ENCODE measurements around the gene SIRPB2. TPM values are rescaled to one million over a fixed set of nuclear protein-coding genes. Genes with fewer than 3 reads are reported as not detected.
A peak's percentile ranks its signal among the peaks of the same experiment; 100 is the strongest.

The SIRPB2 gene
- total RNA-seq, 1 experiment from 2014 or later = not detected

GRCh38 chr20:1494436-1494835, 3.2 kb upstream of the SIRPB2 start:
- Histone ChIP-seq H3K9ac (ENCODE audit: low read length) (0 out of 2 replicates have a peak overlapping the region, but pooled peaks have one; percentile 5), H3K27me3 (ENCODE audit: low read length) (no peaks in the 10 kb centered on the region; the same call in 1 of the 2 replicates), H3K79me2 (ENCODE audit: low read length) (no peaks in the 10 kb centered on the region), H3K4me2 (ENCODE audit: low read depth, low read length, poor library complexity, severe bottlenecking) (peak overlapping the region; percentile 64), H4K20me1 (ENCODE audit: insufficient read depth, low read depth, low read length) (no peaks in the 10 kb centered on the region), H3K4me3 (ENCODE audit: low read length) (peak overlapping the region; percentile 35), H3K9me2 (replicated peaks; ENCODE audit: insufficient read depth, low read length) (no peaks in the 10 kb centered on the region), H3K27ac (ENCODE audit: low read length) (peak overlapping the region; percentile 23; the same call in 1 of the 2 replicates), H2AFZ (ENCODE audit: low read length) (no peak overlapping the region), H3K36me3 (ENCODE audit: insufficient read depth, low read length) (no peaks in the 10 kb centered on the region), H3K4me1 (ENCODE audit: low read length) (peaks cover 34% of the 10 kb centered on the region), H3K9me3 (ENCODE audit: low read length) (no peaks in the 10 kb centered on the region)
- DNase-seq = peak; percentile 59

- no peak for DNase-seq
- H3K9me3 ChIP-seq (ENCODE audit: low read length) = no peaks in the 10 kb centered on the region
- peak overlapping the region; percentile 64 for H3K4me2 ChIP-seq (ENCODE audit: low read depth, low read length, poor library complexity, severe bottlenecking)
- peaks cover 34% of the 10 kb centered on the region for H3K4me1 ChIP-seq (ENCODE audit: low read length)
- H3K9ac ChIP-seq (ENCODE audit: low read length) = no peak overlapping the region
- H3K36me3 ChIP-seq (ENCODE audit: insufficient read depth, low read length) = no peaks in the 10 kb centered on the region
- H3K4me3 ChIP-seq (ENCODE audit: low read length) = no peak overlapping the region
- H3K27me3 ChIP-seq (ENCODE audit: low read length) = no peaks in the 10 kb centered on the region
- H3K9me2 ChIP-seq (replicated peaks; ENCODE audit: insufficient read depth, low read length) = no peaks in the 10 kb centered on the region
- no peak overlapping the region for H2AFZ ChIP-seq (ENCODE audit: low read length)
- H4K20me1 ChIP-seq (ENCODE audit: insufficient read depth, low read depth, low read length) = no peaks in the 10 kb centered on the region
- H3K27ac ChIP-seq (ENCODE audit: low read length) = no peak overlapping the region
- no peaks in the 10 kb centered on the region for H3K79me2 ChIP-seq (ENCODE audit: low read length)
Measured at GRCh38 chr20:1493536-1493935, 2.3 kb upstream of the SIRPB2 start.

GRCh38 chr20:1491860-1492642, 831 bp upstream of the SIRPB2 start:
- Histone ChIP-seq H3K27me3 (ENCODE audit: low read length) (no peaks in the 10 kb centered on the region), H3K4me1 (ENCODE audit: low read length) (peaks cover 34% of the 10 kb centered on the region), H3K36me3 (ENCODE audit: insufficient read depth, low read length) (no peaks in the 10 kb centered on the region), H3K9me3 (ENCODE audit: low read length) (no peaks in the 10 kb centered on the region), H4K20me1 (ENCODE audit: insufficient read depth, low read depth, low read length) (no peaks in the 10 kb centered on the region), H3K79me2 (ENCODE audit: low read length) (no peaks in the 10 kb centered on the region), H3K4me2 (ENCODE audit: low read depth, low read length, poor library complexity, severe bottlenecking) (no peak overlapping the region), H3K9me2 (replicated peaks; ENCODE audit: insufficient read depth, low read length) (no peaks in the 10 kb centered on the region), H2AFZ (ENCODE audit: low read length) (no peak overlapping the region), H3K9ac (ENCODE audit: low read length) (no peak overlapping the region), H3K27ac (ENCODE audit: low read length) (no peak overlapping the region), H3K4me3 (ENCODE audit: low read length) (no peak overlapping the region)
- DNase-seq = no peak

- Histone ChIP-seq H3K4me2 (ENCODE audit: low read depth, low read length, poor library complexity, severe bottlenecking) (no peak overlapping the region), H4K20me1 (ENCODE audit: insufficient read depth, low read depth, low read length) (no peaks in the 10 kb centered on the region), H2AFZ (ENCODE audit: low read length) (no peak overlapping the region), H3K9me3 (ENCODE audit: low read length) (no peaks in the 10 kb centered on the region), H3K27ac (ENCODE audit: low read length) (no peak overlapping the region), H3K9ac (ENCODE audit: low read length) (no peak overlapping the region), H3K27me3 (ENCODE audit: low read length) (no peaks in the 10 kb centered on the region), H3K36me3 (ENCODE audit: insufficient read depth, low read length) (no peaks in the 10 kb centered on the region), H3K79me2 (ENCODE audit: low read length) (no peaks in the 10 kb centered on the region), H3K4me3 (ENCODE audit: low read length) (no peak overlapping the region), H3K4me1 (ENCODE audit: low read length) (peaks cover 34% of the 10 kb centered on the region), H3K9me2 (replicated peaks; ENCODE audit: insufficient read depth, low read length) (no peaks in the 10 kb centered on the region)
- no peak for DNase-seq
Measured at GRCh38 chr20:1490643-1491195, 501 bp downstream of the SIRPB2 start.

GRCh38 chr20:1489764-1490436, 1.3 kb downstream of the SIRPB2 start:
- no peak overlapping the region for H3K4me3 ChIP-seq (ENCODE audit: low read length)
- no peaks in the 10 kb centered on the region for H3K27me3 ChIP-seq (ENCODE audit: low read length)
- H3K9me2 ChIP-seq (replicated peaks; ENCODE audit: insufficient read depth, low read length) = no peaks in the 10 kb centered on the region
- no peak overlapping the region for H2AFZ ChIP-seq (ENCODE audit: low read length)
- H3K36me3 ChIP-seq (ENCODE audit: insufficient read depth, low read length) = no peaks in the 10 kb centered on the region
- DNase-seq = no peak
- H3K9me3 ChIP-seq (ENCODE audit: low read length) = no peaks in the 10 kb centered on the region
- H3K79me2 ChIP-seq (ENCODE audit: low read length) = no peaks in the 10 kb centered on the region
- H4K20me1 ChIP-seq (ENCODE audit: insufficient read depth, low read depth, low read length) = no peaks in the 10 kb centered on the region
- H3K4me2 ChIP-seq (ENCODE audit: low read depth, low read length, poor library complexity, severe bottlenecking) = no peak overlapping the region
- peaks cover 29% of the 10 kb centered on the region for H3K4me1 ChIP-seq (ENCODE audit: low read length)
- H3K9ac ChIP-seq (ENCODE audit: low read length) = no peak overlapping the region
- H3K27ac ChIP-seq (ENCODE audit: low read length) = no peak overlapping the region

GRCh38 chr20:1489325-1489724, 1.9 kb downstream of the SIRPB2 start:
- H3K4me2 ChIP-seq (ENCODE audit: low read depth, low read length, poor library complexity, severe bottlenecking) = no peak overlapping the region
- no peak overlapping the region for H3K4me3 ChIP-seq (ENCODE audit: low read length)
- H3K9ac ChIP-seq (ENCODE audit: low read length) = no peak overlapping the region
- H3K79me2 ChIP-seq (ENCODE audit: low read length) = no peaks in the 10 kb centered on the region
- no peak overlapping the region for H3K27ac ChIP-seq (ENCODE audit: low read length)
- DNase-seq = no peak
- peaks cover 29% of the 10 kb centered on the region for H3K4me1 ChIP-seq (ENCODE audit: low read length)
- no peaks in the 10 kb centered on the region for H3K9me2 ChIP-seq (replicated peaks; ENCODE audit: insufficient read depth, low read length)
- no peaks in the 10 kb centered on the region for H3K27me3 ChIP-seq (ENCODE audit: low read length)
- no peaks in the 10 kb centered on the region for H3K36me3 ChIP-seq (ENCODE audit: insufficient read depth, low read length)
- H3K9me3 ChIP-seq (ENCODE audit: low read length) = no peaks in the 10 kb centered on the region
- no peak overlapping the region for H2AFZ ChIP-seq (ENCODE audit: low read length)
- no peaks in the 10 kb centered on the region for H4K20me1 ChIP-seq (ENCODE audit: insufficient read depth, low read depth, low read length)

GRCh38 chr20:1486566-1486965, 4.7 kb downstream of the SIRPB2 start:
- Histone ChIP-seq H3K9ac (ENCODE audit: low read length) (no peak overlapping the region), H3K36me3 (ENCODE audit: insufficient read depth, low read length) (no peaks in the 10 kb centered on the region), H3K9me2 (replicated peaks; ENCODE audit: insufficient read depth, low read length) (no peaks in the 10 kb centered on the region), H3K27ac (ENCODE audit: low read length) (no peak overlapping the region), H2AFZ (ENCODE audit: low read length) (no peak overlapping the region), H3K9me3 (ENCODE audit: low read length) (no peaks in the 10 kb centered on the region), H3K4me3 (ENCODE audit: low read length) (no peak overlapping the region), H3K4me2 (ENCODE audit: low read depth, low read length, poor library complexity, severe bottlenecking) (no peak overlapping the region), H3K4me1 (ENCODE audit: low read length) (peaks cover 22% of the 10 kb centered on the region), H3K79me2 (ENCODE audit: low read length) (no peaks in the 10 kb centered on the region), H3K27me3 (ENCODE audit: low read length) (no peaks in the 10 kb centered on the region), H4K20me1 (ENCODE audit: insufficient read depth, low read depth, low read length) (no peaks in the 10 kb centered on the region)
- no peak for DNase-seq

GRCh38 chr20:1484438-1485116, 6.6 kb downstream of the SIRPB2 start:
- Histone ChIP-seq H3K9me2 (replicated peaks; ENCODE audit: insufficient read depth, low read length) (no peaks in the 10 kb centered on the region), H2AFZ (ENCODE audit: low read length) (no peak overlapping the region), H3K79me2 (ENCODE audit: low read length) (no peaks in the 10 kb centered on the region)

More at GRCh38 chr20:1484438-1485116, 6.6 kb downstream of the SIRPB2 start:
- H4K20me1 ChIP-seq (ENCODE audit: insufficient read depth, low read depth, low read length) = no peaks in the 10 kb centered on the region
- H3K4me3 ChIP-seq (ENCODE audit: low read length) = no peak overlapping the region
- peaks cover 20% of the 10 kb centered on the region for H3K4me1 ChIP-seq (ENCODE audit: low read length)
- H3K9ac ChIP-seq (ENCODE audit: low read length) = no peak overlapping the region
- no peak for DNase-seq
- no peaks in the 10 kb centered on the region for H3K27me3 ChIP-seq (ENCODE audit: low read length)
- no peaks in the 10 kb centered on the region for H3K36me3 ChIP-seq (ENCODE audit: insufficient read depth, low read length)
- no peak overlapping the region for H3K4me2 ChIP-seq (ENCODE audit: low read depth, low read length, poor library complexity, severe bottlenecking)
- no peaks in the 10 kb centered on the region for H3K9me3 ChIP-seq (ENCODE audit: low read length)
- H3K27ac ChIP-seq (ENCODE audit: low read length) = no peak overlapping the region

Data from Karpas-422 (cell line).